GM18505 (cell line): Measurements from ENCODE around the gene OR1F1.

ENCODE experiments used
- ATAC-seq: cut with Tn5 transposase; IDR thresholded peaks from one replicate; pipeline ENCODE4 v1.9.1; 2021; ENCODE audit not compliant: unreplicated experiment
- POLR2A ChIP-seq: IDR thresholded peaks from 4 replicates; pipeline ENCODE4 v1.6.1; 2011; ENCODE audit warnings: borderline replicate concordance; ENCODE audit not compliant: insufficient read depth, insufficient read length; ENCODE audit errors: extremely low read depth

OR1F1 gene

GRCh38 chr16:3145660-3146059, 42.3 kb upstream of the OR1F1 start:
- no peak for TF ChIP-seq POLR2A

DNA sequence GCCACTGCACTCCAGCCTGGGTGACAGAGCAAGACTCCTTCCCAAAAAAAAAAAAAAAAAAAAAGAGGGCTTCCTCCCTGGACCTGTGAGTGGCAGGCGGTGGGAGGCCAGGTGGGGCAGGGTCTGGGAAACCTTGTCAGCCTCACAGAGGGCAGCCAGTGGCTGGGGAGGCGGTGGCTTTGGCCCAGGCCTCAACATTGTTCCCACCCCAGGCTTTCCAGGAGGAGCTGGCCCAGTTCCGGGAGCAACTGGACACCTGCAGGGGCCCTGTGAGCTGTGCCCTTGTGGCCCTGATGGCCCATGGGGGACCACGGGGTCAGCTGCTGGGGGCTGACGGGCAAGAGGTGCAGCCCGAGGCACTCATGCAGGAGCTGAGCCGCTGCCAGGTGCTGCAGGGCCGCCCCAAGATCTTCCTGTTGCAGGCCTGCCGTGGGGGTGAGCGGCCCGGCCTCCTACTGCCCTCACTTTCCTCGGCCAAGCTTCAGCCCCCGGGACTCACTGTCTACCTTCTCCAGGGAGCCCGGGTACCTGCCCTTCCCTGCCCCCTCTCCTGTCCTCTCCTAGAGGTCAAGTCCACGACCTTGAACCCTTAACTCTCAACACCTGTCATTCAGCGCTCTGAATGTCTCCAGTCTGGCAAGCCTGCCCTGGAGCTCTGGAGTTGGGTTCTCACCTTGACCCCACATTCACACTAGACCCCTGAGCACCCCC, 40.8 kb upstream of the OR1F1 start:
- no peak for ATAC-seq

More at GRCh38 chr16:3145660-3146059, 42.3 kb upstream of the OR1F1 start:
- ATAC-seq: no peak

DNA sequence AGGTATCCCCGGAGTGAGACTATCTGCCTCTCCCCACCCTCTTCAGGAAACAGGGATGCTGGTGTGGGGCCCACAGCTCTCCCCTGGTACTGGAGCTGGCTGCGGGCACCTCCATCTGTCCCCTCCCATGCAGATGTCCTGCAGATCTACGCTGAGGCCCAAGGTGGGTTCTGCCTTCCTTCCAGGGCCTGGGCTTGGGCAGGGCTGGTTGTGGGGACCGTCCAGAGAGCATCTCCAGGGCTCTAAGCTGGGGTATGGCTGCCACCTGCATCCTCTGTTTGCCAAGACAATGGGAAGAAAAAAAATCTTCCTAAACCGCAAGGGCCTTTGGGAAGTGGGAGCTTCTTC, 40.3 kb upstream of the OR1F1 start:
- ATAC-seq: no peak
- TF ChIP-seq POLR2A: no peak

More for the DNA sequence above, 40.8 kb upstream of the OR1F1 start:
- no peak for TF ChIP-seq POLR2A

DNA sequence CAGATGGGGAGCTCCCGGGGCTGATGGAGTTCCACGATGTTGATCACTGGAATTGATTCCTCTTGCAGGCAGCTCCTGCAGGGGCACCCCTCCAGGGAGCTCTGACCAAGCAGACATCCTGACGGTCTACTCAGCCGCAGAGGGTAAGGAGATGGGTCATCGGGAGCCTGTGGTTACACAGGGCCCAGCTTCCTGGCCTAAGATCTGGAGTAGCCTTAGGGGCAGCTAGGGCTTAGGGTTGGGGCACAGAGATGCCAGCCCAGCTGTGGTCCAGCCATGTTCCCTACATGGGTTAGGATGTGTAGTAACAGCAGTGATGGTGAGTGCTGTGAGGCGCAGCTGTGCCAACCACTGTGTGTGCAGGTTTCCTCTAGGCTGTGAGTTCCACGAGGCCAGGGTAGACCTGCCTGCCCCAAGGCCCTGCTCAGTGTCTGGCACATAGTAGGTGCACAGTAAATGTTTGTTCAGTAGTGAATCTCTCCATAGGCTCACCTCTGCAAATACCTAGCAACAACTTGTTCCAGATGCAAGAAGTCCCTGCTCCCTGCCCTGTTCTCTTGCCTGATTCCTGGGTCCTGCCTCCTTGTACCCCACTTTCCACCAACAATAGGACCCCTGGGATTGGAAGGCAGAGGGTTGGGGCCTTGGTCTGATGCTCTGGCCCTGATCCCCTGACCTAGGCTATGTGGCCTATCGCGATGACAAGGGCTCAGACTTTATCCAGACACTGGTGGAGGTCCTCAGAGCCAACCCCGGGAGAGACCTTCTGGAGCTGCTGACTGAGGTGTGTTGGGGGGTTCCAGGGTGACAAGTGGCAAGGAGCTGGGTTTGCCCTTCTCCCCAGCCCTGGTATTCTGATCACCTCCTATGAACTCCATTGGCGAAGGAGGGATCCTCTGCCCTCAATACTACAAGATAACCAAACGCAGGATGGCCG, 39.5 kb upstream of the OR1F1 start:
- no peak for TF ChIP-seq POLR2A
- ATAC-seq: no peak

- no peak for ATAC-seq
- TF ChIP-seq POLR2A: no peak
Measured at GRCh38 chr16:3149193-3149530, 38.8 kb upstream of the OR1F1 start.

- TF ChIP-seq POLR2A: no peak
- no peak for ATAC-seq
Measured at GRCh38 chr16:3149630-3150345, 38.2 kb upstream of the OR1F1 start.

DNA sequence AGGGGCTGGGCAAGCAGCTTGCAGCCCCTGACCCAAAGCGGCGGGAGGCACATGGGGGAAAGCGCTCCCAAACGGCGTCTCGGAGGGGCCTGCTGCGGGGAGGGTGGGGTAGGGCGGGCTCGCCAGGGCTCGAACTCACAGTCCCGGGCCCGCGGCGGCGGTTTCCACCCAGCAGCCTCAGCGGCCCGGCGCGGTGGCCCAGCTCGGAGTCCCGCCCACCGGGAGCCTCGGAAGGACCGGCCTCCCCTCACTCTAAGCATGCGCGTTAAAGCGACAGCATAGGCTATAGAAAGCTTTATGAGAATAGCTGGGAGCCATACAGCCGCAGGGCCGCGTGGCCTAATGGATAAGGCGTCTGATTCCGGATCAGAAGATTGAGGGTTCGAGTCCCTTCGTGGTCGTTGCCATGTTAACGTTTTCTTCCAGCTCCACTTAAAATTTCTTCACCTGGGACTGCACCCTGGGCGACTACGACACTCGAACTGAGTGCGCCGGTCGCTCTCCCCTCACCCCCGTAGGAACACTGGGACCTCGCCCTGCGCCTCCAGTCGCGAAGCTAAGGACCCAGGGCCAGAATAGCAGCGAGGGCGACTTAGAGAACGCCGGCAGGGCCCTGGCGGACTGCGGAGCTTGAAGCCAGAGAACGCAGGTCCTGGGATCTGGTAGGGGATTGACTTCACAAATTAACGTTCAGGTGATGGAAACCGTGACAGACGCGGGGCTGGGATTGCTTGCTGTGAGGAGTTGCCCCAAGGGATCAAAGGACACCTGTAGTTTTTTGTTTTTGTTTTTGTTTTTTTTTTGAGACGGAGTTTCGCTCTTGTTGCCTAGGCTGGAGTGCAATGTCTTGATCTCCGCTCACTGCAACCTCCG, 37.4 kb upstream of the OR1F1 start:
- TF ChIP-seq POLR2A: peak; percentile 31
- peak; percentile 52 for ATAC-seq

DNA sequence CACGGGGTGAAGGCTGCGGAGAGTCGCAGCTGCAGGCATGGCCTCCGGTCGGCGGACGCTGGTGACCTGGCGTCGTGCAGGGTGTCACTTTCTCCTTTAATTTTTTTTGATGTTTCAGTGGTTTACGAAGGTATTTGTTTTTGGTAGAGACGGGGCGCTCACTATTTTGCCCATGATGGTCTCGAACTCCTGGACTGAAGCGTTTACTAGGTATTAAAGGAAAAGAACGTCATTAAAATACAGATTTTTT, 36.1 kb upstream of the OR1F1 start:
- ATAC-seq: no peak
- no peak for TF ChIP-seq POLR2A

DNA sequence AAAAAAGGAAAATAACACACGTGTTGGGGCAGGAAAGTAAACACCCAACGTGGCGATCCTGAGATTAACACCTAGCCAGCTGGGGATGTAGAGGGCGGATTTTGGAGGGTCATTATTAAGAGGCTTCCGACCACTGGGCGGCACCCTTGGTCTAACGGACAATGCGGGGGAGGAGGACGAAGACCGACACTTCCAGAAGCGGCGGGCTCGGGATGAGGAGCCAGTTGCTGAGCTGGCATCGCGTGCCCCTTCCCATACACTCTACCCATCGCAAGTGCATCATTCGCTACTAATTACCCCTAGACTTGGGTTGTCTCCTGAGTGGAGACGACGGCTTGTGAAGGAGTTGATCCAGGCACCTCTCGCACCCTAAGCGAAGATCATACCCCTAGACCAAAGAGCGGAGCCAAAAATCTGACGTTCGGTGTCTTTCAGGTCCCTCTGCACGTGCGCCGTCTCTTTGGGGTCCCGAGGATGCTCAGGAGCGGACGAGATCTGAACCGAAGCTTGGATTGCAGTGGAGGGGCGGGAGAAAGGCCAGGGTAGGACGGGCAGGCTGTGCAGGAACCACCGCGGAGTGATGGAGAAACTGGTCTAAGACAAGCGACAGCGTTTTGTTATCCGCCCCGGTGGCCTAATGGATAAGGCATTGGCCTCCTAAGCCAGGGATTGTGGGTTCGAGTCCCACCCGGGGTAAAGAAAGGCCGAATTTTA, 35.6 kb upstream of the OR1F1 start:
- no peak for ATAC-seq
- no peak for TF ChIP-seq POLR2A

GRCh38 chr16:3152991-3153368, 35.0 kb upstream of the OR1F1 start:
- no peak for ATAC-seq
- TF ChIP-seq POLR2A: no peak

GRCh38 chr16:3155181-3155580, 32.8 kb upstream of the OR1F1 start:
- no peak for TF ChIP-seq POLR2A

DNA sequence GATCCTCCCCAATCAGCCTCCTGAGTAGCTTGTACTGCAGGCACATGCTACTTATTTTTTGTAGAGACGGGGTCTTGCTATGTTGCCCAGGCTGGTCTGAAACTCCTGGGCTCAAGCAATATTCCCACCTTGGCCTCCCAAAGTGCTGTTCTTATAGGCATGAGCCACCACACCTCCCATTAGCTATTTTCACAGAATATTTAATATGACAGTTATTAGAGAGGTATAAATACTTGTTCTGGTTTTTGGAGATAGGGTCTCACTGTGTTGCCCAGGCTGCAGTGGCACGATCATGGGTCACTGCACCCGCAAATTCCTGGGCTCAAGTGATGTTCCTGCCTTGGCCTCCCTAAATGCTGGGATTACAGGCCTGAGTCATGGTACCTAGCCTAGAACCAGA, 32.0 kb upstream of the OR1F1 start:
- no peak for TF ChIP-seq POLR2A
- ATAC-seq: no peak

More at GRCh38 chr16:3155181-3155580, 32.8 kb upstream of the OR1F1 start:
- no peak for ATAC-seq

GRCh38 chr16:3157229-3158025, 30.6 kb upstream of the OR1F1 start:
- no peak for ATAC-seq
- TF ChIP-seq POLR2A: no peak
